GM19397 (cell line): ENCODE data around the gene KIF21B.

Experiments
- ATAC-seq: cut with Tn5 transposase; IDR thresholded peaks from one replicate; pipeline ENCODE4 v1.9.1; 2021; ENCODE audit warnings: mild to moderate bottlenecking, moderate library complexity; ENCODE audit not compliant: unreplicated experiment

KIF21B gene

GRCh38 chr1:201020040-201020591, 3.4 kb downstream of the KIF21B start:
- no peak for ATAC-seq

GRCh38 chr1:201019321-201019977, 4.1 kb downstream of the KIF21B start:
- peak; percentile 46 for ATAC-seq

GRCh38 chr1:201017828-201018163, 5.7 kb downstream of the KIF21B start:
- no peak for ATAC-seq

GRCh38 chr1:201016943-201017827, 6.3 kb downstream of the KIF21B start:
- no peak for ATAC-seq

- no peak for ATAC-seq
These were observed 7.3 kb downstream of the KIF21B start for GRCh38 chr1:201016211-201016651.

GRCh38 chr1:201015551-201016091, 7.9 kb downstream of the KIF21B start:
- no peak for ATAC-seq

GRCh38 chr1:201014816-201015200, 8.7 kb downstream of the KIF21B start:
- ATAC-seq: no peak

- no peak for ATAC-seq
These were observed 9.3 kb downstream of the KIF21B start for GRCh38 chr1:201013991-201014815.

- ATAC-seq: no peak
These were observed 10.5 kb downstream of the KIF21B start for GRCh38 chr1:201013031-201013485.

- no peak for ATAC-seq
These were observed 11.9 kb downstream of the KIF21B start for GRCh38 chr1:201011616-201012015.

GRCh38 chr1:201009962-201010645, 13.4 kb downstream of the KIF21B start:
- ATAC-seq: no peak

GRCh38 chr1:201008666-201009360, 14.7 kb downstream of the KIF21B start:
- no peak for ATAC-seq

- no peak for ATAC-seq
These were observed 16.0 kb downstream of the KIF21B start for GRCh38 chr1:201007481-201007880.

GRCh38 chr1:201006450-201006849, 17.1 kb downstream of the KIF21B start:
- no peak for ATAC-seq

- no peak for ATAC-seq
These were observed 18.8 kb downstream of the KIF21B start for GRCh38 chr1:201004732-201005131.

- ATAC-seq: no peak
These were observed 19.4 kb downstream of the KIF21B start for GRCh38 chr1:201004154-201004553.

- no peak for ATAC-seq
These were observed 21.0 kb downstream of the KIF21B start for GRCh38 chr1:201002510-201002909.

- ATAC-seq: no peak
These were observed 21.6 kb downstream of the KIF21B start for GRCh38 chr1:201001962-201002361.

GRCh38 chr1:201000391-201000790, 23.1 kb downstream of the KIF21B start:
- no peak for ATAC-seq

GRCh38 chr1:200999667-201000066, 23.8 kb downstream of the KIF21B start:
- no peak for ATAC-seq
